T-helper 2 cell treated with Interferon-gamma antibody and Interleukin-4, amounts not matched to agents 5 μg/mL and 100 μg/mL, for 36 hours (primary cell): ENCODE measurements around the gene SH3GL1.

Experiments
- DNase-seq: peaks from one replicate; pipeline ENCODE4 v3.0.0; 2021; ENCODE audit warnings: low spot score
- H3K27ac Mint-ChIP-seq: one replicate; pipeline ENCODE4 v1.8.0; 2021; ENCODE audit warnings: mild to moderate bottlenecking, mixed read lengths
- H3K27me3 Mint-ChIP-seq: one replicate; pipeline ENCODE4 v1.8.0; 2021; ENCODE audit warnings: low read depth, mixed read lengths
- H3K36me3 Mint-ChIP-seq: one replicate; pipeline ENCODE4 v1.8.0; 2021; ENCODE audit warnings: low read depth, mixed read lengths
- H3K4me1 Mint-ChIP-seq: one replicate; pipeline ENCODE4 v1.8.0; 2021; ENCODE audit warnings: low read depth, mixed read lengths
- H3K4me3 Mint-ChIP-seq: one replicate; pipeline ENCODE4 v1.8.0; 2022; ENCODE audit warnings: mild to moderate bottlenecking, moderate library complexity, mixed read lengths
- H3K9me3 Mint-ChIP-seq: one replicate; pipeline ENCODE4 v1.8.0; 2021; ENCODE audit warnings: mixed read lengths

SH3GL1 gene

DNA sequence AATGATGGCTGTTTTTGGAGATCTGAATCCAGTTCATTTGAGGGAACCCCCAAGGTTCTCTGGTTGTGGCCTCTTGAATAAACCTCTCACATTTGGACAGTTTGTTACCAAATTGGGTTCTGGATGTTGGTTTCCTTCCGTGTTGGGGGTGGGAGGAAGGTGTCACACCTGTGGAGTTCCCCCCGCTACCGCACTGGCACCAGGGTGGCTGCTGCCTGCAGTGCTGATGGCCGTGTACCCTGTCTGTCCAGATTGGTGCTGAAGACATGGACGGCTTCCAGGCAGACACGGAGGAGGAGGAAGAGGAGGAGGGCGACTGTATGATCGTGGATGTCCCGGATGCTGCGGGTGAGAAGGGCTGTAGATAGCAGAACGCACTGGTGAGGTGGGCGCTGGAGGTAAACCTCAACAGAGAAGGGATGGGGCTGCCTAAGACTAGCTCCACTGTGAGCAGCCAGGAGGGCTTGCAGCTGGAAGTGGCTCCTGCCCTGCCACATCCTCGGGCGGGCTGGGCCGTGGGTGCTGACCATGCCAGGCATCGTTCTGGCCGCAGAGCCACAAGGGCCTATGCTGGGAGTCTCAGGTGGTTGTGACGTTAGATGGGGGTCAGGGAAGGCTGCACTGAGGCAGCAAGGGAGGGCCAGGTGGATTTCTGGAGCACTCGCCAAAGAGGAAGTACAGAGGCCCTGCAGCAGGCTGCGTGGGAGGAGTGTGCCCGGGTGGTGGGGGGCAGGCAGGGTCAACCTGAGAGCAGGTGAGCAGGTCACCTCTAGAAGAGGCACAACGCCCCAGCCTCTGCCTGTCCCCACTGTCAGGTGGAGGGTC is 41.9 kb upstream of the SH3GL1 start:
- Mint-ChIP-seq H3K9me3 (no peaks in the 10 kb centered on the region), H3K4me3 (no peak overlapping the region), H3K4me1 (no peaks in the 10 kb centered on the region), H3K36me3 (peaks cover 21% of the 10 kb centered on the region), H3K27ac (no peak overlapping the region), H3K27me3 (no peaks in the 10 kb centered on the region)
- no peak for DNase-seq

DNA sequence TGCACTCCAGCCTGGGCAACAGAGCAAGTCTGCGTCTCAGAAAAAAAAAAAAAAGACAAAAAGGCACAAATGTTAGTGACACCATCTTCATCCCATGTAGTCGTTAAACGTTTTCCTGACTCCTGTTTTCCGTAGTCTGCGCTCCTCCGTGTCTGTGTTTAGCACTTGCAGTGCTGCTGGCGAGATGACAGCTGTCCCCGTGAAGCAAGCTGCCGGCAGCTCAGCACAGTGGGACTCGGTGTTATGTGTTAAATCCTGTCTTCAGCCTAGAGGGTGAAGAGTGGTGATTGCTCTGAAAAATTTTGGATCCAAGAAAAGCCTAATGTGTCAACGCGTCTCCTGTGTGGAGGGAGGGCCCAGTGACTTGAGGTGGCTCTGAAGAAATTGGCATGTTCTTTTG is 38.9 kb upstream of the SH3GL1 start:
- no peaks in the 10 kb centered on the region for H3K27me3 Mint-ChIP-seq
- H3K36me3 Mint-ChIP-seq = peaks cover 26% of the 10 kb centered on the region
- H3K4me3 Mint-ChIP-seq = no peak overlapping the region
- DNase-seq = no peak
- H3K9me3 Mint-ChIP-seq = no peaks in the 10 kb centered on the region
- H3K4me1 Mint-ChIP-seq = no peaks in the 10 kb centered on the region
- H3K27ac Mint-ChIP-seq = no peak overlapping the region

DNA sequence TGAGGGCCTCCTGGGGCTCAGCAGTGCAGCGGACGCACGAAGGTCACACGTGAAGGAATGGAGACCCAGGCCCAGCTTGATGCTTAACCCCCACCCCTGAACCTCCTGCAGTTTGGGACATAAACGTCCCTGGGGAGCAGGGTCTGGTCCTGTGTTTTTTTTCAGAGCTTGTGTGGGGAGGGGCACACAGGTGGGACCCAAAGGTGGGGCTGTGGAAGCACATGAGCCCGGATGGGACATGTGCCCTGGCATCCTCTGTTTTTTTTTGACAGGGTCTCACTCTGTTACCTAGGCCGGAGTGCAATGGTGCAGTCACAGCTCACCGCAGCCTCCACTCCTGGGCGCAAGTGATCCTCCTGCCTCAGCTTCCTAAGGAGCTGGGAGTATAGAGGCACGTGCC is 36.8 kb upstream of the SH3GL1 start:
- H3K36me3 Mint-ChIP-seq = peaks cover 29% of the 10 kb centered on the region
- H3K27me3 Mint-ChIP-seq = no peaks in the 10 kb centered on the region
- H3K27ac Mint-ChIP-seq = no peak overlapping the region
- H3K9me3 Mint-ChIP-seq = no peaks in the 10 kb centered on the region
- no peak overlapping the region for H3K4me3 Mint-ChIP-seq
- DNase-seq = no peak
- H3K4me1 Mint-ChIP-seq = no peaks in the 10 kb centered on the region

DNA sequence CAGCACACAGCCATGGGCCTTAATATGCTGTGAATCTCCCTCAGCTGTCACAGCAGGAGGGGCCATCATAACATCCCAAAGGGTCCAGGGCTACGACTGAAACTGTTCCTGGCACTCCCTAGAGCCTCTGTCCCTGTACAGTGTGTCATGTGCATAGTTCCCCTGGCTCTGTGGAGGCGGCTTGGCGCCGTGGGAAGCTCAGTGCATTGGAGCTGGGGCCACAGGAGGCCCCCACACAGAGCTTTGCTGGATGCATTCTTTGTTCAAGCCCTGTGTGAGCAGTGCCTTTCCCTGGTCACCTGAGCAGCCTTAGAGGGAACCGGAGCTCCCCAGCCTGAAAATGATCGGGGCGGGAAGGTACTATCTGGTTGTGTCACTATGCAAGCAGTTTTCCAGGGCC is 35.9 kb upstream of the SH3GL1 start:
- Mint-ChIP-seq H3K27me3 (no peaks in the 10 kb centered on the region), H3K27ac (no peak overlapping the region), H3K36me3 (peaks cover 36% of the 10 kb centered on the region)

DNA sequence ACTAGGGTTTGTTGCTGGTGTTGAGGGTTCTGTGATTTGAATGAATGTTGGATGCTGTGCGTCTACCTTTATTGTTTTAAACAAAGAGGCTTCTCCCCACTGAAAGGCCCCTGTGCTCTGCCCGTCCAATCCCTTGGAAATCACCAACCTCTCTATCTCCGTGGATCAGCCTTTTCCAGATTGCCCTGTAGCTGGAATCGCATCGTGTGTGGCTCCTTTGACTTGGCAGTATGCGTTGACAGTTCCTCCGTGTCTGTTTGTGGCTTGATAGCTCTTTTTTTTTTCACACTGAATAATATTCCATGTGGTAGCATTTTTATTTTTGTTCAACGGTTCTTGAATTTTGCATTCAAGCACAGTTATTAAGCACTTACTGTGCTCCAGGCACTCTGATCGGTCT is 34.0 kb upstream of the SH3GL1 start:
- Mint-ChIP-seq H3K4me3 (no peak overlapping the region), H3K27me3 (no peaks in the 10 kb centered on the region), H3K27ac (no peak overlapping the region), H3K9me3 (no peaks in the 10 kb centered on the region), H3K36me3 (peaks cover 44% of the 10 kb centered on the region), H3K4me1 (no peaks in the 10 kb centered on the region)
- DNase-seq = no peak

More for the DNA sequence above, 35.9 kb upstream of the SH3GL1 start:
- Mint-ChIP-seq H3K4me1 (no peaks in the 10 kb centered on the region), H3K4me3 (no peak overlapping the region), H3K9me3 (no peaks in the 10 kb centered on the region)
- no peak for DNase-seq

DNA sequence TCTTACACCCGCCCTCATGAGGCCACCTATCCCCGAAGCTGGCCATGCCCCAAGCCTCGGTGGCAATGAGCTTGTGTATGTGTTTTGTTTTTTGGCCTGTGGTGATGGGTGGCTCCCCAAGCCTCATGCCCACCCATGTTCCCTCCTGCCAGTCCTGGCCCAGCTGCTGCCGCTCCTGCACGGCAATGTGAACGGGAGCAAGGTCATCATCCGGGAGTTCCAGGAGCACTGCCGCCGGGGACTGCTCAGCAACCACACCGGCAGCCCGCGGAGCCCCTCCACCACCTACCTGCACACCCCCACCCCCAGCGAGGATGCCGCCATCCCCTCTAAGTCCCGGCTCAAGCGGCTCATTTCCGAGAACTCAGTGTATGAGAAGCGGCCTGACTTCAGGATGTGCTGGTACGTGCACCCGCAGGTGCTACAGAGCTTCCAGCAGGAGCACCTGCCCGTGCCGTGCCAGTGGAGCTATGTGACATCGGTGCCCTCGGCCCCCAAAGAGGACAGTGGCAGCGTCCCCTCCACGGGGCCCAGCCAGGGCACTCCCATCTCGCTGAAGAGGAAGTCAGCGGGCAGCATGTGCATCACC is 32.7 kb upstream of the SH3GL1 start:
- Mint-ChIP-seq H3K27ac (no peak overlapping the region), H3K4me1 (no peaks in the 10 kb centered on the region), H3K27me3 (no peaks in the 10 kb centered on the region), H3K4me3 (no peak overlapping the region), H3K36me3 (peaks cover 49% of the 10 kb centered on the region), H3K9me3 (no peaks in the 10 kb centered on the region)
- no peak for DNase-seq

DNA sequence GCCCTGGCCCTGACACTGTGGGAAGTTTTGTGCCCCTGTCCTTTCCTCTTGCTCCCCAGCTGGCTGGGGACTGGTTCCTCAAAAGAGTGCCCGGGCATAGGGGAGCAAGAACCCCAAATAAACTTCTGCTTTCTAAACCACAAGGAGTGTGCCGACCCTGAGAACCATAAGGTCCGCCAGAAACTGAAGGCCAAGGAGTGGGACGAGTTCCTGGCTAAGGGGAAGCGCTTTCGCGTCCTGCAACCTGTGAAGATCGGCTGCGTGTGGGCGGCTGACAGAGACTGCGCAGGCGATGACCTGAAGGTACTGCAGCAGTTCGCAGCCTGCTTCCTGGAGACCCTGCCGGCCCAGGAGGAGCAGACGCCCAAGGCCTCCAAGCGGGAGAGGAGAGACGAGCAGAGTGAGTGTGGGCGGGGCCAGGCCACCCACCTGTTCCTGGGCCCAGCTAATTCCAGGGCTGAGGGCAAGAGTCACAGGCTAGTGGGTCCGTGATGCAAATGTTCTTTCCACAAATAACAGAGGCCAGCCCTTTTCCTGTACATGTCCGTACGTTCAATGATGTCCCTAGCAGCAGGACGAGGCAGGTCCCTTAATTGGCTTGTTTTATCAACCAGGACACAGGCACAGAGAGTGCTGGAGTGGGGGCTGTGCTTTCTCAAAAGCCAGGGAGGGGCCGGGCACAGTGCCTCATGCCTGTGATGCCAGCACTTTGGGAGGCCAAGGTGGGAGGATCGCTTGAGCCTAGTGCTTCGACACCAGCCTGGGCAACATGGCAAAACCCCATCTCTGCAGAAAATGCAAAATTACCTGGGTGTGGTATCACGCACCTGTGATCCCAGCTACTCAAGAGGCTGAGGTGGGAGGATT is 31.7 kb upstream of the SH3GL1 start:
- no peak for DNase-seq
- Mint-ChIP-seq H3K27ac (no peak overlapping the region), H3K4me1 (no peaks in the 10 kb centered on the region), H3K36me3 (peaks cover 47% of the 10 kb centered on the region), H3K9me3 (no peaks in the 10 kb centered on the region), H3K27me3 (no peaks in the 10 kb centered on the region), H3K4me3 (no peak overlapping the region)

DNA sequence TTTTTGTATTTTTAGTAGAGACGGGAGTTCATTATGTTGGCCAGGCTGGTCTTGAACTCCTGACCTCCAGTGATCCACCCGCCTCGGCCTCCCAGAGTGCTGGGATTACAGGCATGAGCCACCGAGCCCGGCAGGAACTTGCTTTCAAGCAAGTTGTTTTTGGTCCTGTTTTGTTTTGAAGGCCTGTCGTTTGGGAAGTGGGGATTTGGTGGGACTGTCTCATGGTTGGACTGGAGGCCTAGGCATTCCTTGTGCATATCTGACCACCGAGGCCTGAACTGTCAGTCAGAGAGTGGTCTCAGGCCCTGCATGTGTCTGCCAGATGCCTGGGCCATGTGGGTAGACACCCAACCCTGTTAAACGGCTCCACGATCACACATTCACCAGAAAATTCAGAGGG is 30.9 kb upstream of the SH3GL1 start:
- H3K27ac Mint-ChIP-seq = no peak overlapping the region
- no peaks in the 10 kb centered on the region for H3K4me1 Mint-ChIP-seq
- no peaks in the 10 kb centered on the region for H3K27me3 Mint-ChIP-seq
- H3K4me3 Mint-ChIP-seq = no peak overlapping the region
- H3K36me3 Mint-ChIP-seq = peaks cover 49% of the 10 kb centered on the region
- DNase-seq = no peak
- no peaks in the 10 kb centered on the region for H3K9me3 Mint-ChIP-seq

DNA sequence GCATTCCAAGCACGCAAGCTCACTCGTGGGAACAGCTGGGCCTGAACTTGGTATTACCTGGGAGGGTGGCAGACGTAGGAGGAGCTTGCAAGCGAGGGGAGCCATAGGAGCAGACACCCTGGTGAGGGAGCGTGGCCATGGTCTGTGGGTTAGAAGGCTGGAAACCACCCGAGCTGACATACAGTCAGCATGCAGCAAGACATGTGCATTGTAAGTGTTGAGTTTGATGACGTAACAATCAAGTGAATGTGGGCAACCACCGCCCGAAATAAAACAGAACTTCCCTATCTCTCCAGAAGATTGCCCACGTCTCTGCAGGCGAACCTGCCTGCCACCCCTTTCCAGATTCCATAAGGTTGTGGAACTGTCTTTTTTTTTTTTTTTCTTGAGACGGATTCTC is 30.4 kb upstream of the SH3GL1 start:
- Mint-ChIP-seq H3K36me3 (peaks cover 52% of the 10 kb centered on the region), H3K9me3 (no peaks in the 10 kb centered on the region), H3K4me3 (no peak overlapping the region), H3K27ac (no peak overlapping the region), H3K4me1 (peaks cover 2% of the 10 kb centered on the region), H3K27me3 (no peaks in the 10 kb centered on the region)
- no peak for DNase-seq

DNA sequence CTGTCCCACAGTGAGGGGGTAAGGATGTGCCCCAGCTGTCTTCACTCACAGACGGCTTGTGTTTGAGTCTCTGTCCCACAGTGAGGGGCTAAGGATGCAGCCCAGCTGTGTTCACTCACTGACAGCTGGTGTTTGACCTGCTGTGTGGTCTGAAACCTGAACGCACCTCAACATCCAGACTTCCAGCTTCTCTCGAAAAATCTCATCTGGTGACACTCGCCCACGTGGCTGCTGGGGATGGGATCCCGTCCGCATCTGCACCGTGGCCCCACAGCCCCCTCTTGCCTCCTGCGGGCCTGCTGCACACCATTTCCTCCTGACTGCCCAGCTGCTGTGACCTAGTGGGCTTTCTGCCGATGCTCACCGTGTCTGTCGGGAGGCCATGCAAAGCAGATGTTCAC is 29.4 kb upstream of the SH3GL1 start:
- no peak overlapping the region for H3K4me3 Mint-ChIP-seq
- H3K36me3 Mint-ChIP-seq = peaks cover 54% of the 10 kb centered on the region
- H3K4me1 Mint-ChIP-seq = peaks cover 2% of the 10 kb centered on the region
- no peaks in the 10 kb centered on the region for H3K9me3 Mint-ChIP-seq
- no peak overlapping the region for H3K27ac Mint-ChIP-seq
- no peaks in the 10 kb centered on the region for H3K27me3 Mint-ChIP-seq
- DNase-seq = no peak

DNA sequence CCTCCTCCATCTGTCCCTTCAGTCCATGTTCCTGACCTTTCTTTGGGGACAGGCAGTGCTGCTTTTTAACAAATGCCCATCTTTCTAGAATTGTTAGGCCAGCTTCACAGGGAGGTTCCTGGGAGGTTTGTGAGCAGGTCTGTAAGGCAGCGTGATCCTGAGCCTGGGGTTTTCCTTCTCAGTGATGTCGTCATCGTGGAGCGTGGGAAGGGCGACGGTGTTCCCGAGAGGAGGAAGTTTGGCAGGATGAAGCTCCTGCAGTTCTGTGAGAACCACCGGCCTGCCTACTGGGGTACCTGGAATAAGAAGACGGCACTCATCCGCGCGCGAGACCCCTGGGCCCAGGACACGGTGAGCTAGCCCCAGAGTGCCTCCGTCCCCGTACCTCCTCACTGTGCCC is 28.9 kb upstream of the SH3GL1 start:
- Mint-ChIP-seq H3K27ac (no peak overlapping the region), H3K4me3 (no peak overlapping the region), H3K9me3 (no peaks in the 10 kb centered on the region), H3K36me3 (peaks cover 50% of the 10 kb centered on the region), H3K27me3 (no peaks in the 10 kb centered on the region), H3K4me1 (peaks cover 2% of the 10 kb centered on the region)
- DNase-seq = no peak

DNA sequence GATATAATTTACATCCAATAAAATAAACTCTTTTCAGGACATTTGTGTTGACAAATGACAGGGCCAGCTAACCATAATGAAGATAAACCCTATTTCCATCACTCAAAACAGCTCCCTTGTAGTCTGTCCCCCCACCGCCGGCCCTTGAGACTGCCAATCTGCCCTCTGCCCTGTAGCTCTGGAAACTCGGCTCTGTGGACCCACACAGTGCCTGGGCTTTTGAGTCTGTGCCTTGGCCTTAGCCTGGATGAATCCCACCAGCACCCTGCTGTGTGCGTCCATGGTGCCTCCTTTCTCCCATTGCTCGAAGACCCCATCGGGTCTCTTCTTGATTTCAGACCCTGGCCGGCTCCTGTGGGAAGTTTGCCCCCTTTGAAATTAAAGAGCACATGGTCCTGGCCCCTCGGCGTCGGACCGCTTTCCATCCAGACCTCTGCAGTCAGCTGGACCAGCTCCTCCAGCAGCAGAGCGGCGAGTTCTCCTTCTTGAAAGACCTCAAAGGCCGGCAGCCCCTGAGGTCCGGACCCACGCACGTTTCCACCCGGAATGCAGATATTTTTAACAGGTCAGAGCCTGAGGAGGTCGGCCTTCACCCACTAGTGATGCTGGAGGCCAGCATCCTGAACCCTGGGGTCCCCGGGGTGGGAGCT is 28.1 kb upstream of the SH3GL1 start:
- H3K4me1 Mint-ChIP-seq = peaks cover 5% of the 10 kb centered on the region
- H3K36me3 Mint-ChIP-seq = peaks cover 53% of the 10 kb centered on the region
- no peak overlapping the region for H3K4me3 Mint-ChIP-seq
- peak overlapping the region; percentile 26 for H3K27ac Mint-ChIP-seq
- no peaks in the 10 kb centered on the region for H3K27me3 Mint-ChIP-seq
- no peak for DNase-seq
- H3K9me3 Mint-ChIP-seq = no peaks in the 10 kb centered on the region

DNA sequence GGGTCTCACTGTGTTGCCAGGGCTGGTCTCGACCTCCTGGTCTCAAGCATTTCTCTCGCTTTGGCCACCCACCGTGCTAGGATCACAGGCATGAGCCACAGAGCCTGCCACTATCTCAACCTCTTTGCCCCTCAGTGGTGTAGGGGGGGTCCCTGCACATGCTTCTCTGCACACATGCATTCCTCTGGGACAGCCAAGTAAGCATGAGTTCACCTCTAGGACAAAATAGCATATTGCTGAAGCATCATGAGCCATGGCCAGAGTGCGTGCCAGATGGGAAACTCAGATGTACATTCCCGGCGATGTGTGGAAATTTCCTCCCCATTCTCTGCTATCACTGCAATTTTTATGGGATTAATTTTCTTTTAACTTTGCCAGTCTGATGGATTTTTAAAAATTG is 25.2 kb upstream of the SH3GL1 start:
- no peak for DNase-seq
- Mint-ChIP-seq H3K27ac (no peak overlapping the region), H3K36me3 (peaks cover 49% of the 10 kb centered on the region), H3K4me3 (no peak overlapping the region), H3K4me1 (peaks cover 6% of the 10 kb centered on the region), H3K9me3 (no peaks in the 10 kb centered on the region), H3K27me3 (no peaks in the 10 kb centered on the region)
